ENCODE data around the gene LRRC9.

DNA sequence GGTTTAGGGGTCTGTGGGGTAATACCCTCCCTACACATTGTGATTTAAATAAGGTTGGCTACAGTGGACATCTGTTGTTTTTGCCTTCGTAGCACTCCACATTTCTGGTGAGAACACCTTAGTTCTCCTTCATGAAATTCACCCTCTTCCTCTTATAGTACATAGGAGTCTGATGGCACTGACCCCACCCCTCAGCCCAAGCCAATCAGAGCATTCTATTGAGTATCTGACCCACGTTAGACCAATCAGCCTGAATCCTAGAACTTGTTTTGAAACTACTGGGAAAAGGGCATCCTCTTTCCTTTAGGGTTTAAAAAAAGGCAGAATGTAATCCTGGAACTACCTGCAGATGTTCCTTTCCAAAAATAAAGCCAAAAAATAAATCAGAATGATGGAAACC lies 15.8 kb upstream of the LRRC9 start:
- TF ChIP-seq, protein P1, sequence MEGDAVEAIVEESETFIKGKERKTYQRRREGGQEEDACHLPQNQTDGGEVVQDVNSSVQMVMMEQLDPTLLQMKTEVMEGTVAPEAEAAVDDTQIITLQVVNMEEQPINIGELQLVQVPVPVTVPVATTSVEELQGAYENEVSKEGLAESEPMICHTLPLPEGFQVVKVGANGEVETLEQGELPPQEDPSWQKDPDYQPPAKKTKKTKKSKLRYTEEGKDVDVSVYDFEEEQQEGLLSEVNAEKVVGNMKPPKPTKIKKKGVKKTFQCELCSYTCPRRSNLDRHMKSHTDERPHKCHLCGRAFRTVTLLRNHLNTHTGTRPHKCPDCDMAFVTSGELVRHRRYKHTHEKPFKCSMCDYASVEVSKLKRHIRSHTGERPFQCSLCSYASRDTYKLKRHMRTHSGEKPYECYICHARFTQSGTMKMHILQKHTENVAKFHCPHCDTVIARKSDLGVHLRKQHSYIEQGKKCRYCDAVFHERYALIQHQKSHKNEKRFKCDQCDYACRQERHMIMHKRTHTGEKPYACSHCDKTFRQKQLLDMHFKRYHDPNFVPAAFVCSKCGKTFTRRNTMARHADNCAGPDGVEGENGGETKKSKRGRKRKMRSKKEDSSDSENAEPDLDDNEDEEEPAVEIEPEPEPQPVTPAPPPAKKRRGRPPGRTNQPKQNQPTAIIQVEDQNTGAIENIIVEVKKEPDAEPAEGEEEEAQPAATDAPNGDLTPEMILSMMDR (conservative IDR thresholded peaks at IDR 0.05; ENCODE audit: low read depth in 2 of 2), result no peak
- TF ChIP-seq EZH2 (IDR thresholded peaks at IDR 0.05; ENCODE audit: low read depth, unreplicated experiment) (no peak), ETS1 (IDR thresholded peaks at IDR 0.05) (no peak), REST (IDR thresholded peaks at IDR 0.05; ENCODE audit: unreplicated experiment) (no peak), EZH2phosphoT487 (IDR thresholded peaks at IDR 0.05; ENCODE audit: unreplicated experiment) (no peak)
